Ishikawa (cell line): Measurements from ENCODE around the gene COPRS.
A peak's percentile ranks its signal among the peaks of the same experiment; 100 is the strongest.

Experiments
- CEBPB ChIP-seq: IDR thresholded peaks from 2 replicates; pipeline ENCODE4 v1.6.1; 2012
- CREB1 ChIP-seq: IDR thresholded peaks from 2 replicates; pipeline ENCODE4 v1.6.1; 2012; ENCODE audit warnings: low read depth
- EGR1 ChIP-seq: IDR thresholded peaks from 2 replicates; pipeline ENCODE4 v1.6.1; 2012
- EP300 ChIP-seq: IDR thresholded peaks from 2 replicates; pipeline ENCODE4 v1.6.1; 2012; ENCODE audit warnings: borderline replicate concordance
- FOXM1 ChIP-seq: IDR thresholded peaks from 2 replicates; pipeline ENCODE4 v1.6.1; 2012; ENCODE audit warnings: low read depth, borderline replicate concordance
- NFIC ChIP-seq: IDR thresholded peaks from 2 replicates; pipeline ENCODE4 v1.6.1; 2012
- RAD21 ChIP-seq: IDR thresholded peaks from 2 replicates; pipeline ENCODE4 v1.6.1; 2012; ENCODE audit warnings: low read depth
- TAF1 ChIP-seq: IDR thresholded peaks from 2 replicates; pipeline ENCODE4 v1.6.1; 2012; ENCODE audit warnings: low read depth, mild to moderate bottlenecking
- TCF12 ChIP-seq: IDR thresholded peaks from 2 replicates; pipeline ENCODE4 v1.6.1; 2012; ENCODE audit warnings: low read depth
- TEAD4 ChIP-seq: IDR thresholded peaks from 2 replicates; pipeline ENCODE4 v1.6.1; 2012
- YY1 ChIP-seq: IDR thresholded peaks from 2 replicates; pipeline ENCODE4 v1.6.1; 2012; ENCODE audit warnings: low read depth
- ZBTB7A ChIP-seq: IDR thresholded peaks from 2 replicates; pipeline ENCODE4 v1.6.1; 2012; ENCODE audit warnings: low read depth
- TF ChIP-seq, protein P1 (sequence below): IDR thresholded peaks from 2 replicates; pipeline ENCODE4 v1.6.1; 2012
- TF ChIP-seq, protein P2 (sequence below): IDR thresholded peaks from 2 replicates; pipeline ENCODE4 v1.6.1; 2012
- TF ChIP-seq, protein P3 (sequence below): IDR thresholded peaks from 2 replicates; pipeline ENCODE4 v1.6.1; 2012; ENCODE audit warnings: low read depth, mild to moderate bottlenecking

Gene COPRS

DNA sequence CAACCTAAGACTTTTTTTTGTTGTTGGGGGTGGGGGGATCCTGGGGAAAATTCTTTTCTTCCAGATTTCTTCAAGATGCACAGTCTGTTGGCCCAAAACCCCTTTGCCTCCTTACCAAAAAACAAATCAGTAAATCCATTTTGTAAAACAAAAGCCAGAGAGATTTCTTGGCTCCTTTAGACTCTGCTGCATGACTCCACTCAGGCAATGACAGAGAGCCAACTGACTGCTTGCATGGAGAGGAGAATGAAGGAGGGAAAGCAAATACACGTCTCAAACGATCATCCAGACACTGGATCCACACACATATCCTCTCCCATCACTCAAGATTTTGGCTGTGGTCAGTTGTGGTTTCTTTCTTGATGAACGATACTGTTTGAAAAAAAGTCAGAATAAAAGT, 13.8 kb downstream of the COPRS start:
- TF ChIP-seq TCF12 (no peak), EGR1 (no peak), RAD21 (no peak), TAF1 (no peak), EP300 (no peak), FOXM1 (no peak), ZBTB7A (no peak), TEAD4 (no peak), YY1 (no peak), CEBPB (no peak), CREB1 (no peak), NFIC (no peak)
- TF ChIP-seq, protein P1, sequence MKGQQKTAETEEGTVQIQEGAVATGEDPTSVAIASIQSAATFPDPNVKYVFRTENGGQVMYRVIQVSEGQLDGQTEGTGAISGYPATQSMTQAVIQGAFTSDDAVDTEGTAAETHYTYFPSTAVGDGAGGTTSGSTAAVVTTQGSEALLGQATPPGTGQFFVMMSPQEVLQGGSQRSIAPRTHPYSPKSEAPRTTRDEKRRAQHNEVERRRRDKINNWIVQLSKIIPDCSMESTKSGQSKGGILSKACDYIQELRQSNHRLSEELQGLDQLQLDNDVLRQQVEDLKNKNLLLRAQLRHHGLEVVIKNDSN: no peak
- TF ChIP-seq, protein P2, sequence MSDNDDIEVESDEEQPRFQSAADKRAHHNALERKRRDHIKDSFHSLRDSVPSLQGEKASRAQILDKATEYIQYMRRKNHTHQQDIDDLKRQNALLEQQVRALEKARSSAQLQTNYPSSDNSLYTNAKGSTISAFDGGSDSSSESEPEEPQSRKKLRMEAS: no peak

DNA sequence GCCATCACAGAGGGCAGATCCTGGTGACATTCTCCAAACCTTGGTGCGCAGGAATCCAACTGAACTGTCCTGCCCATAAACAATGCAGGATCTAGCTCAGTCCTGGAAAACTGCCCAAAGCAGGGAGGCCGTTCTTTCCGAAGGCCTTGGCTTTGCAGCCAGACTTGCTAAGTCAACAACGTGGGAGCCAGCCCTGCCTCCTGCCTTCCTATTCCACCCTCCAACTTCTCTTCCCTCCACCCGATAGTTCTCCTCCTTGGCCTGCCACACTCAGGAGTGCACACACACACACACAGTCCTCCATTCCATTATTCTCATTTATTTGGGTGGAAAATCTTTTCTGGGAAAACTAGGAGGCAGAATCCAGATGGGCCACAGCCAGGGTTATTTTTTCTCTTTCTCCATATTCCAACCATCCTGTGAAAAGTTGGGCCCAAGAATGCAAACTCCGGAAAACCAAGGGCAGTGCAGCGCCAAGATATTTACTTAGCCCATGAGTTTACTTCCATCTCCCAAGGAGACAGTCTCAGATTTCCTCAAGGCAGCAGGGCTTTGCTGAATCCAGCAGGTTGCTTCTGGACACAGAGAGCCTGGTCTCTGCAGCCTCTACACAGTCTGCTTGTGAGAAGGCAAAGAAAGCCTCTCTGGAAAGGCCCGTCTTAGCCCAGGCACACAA, 15.8 kb downstream of the COPRS start:
- TF ChIP-seq TEAD4: no peak
- no peak for TF ChIP-seq YY1
- TF ChIP-seq, protein P2: no peak
- TF ChIP-seq, protein P3, sequence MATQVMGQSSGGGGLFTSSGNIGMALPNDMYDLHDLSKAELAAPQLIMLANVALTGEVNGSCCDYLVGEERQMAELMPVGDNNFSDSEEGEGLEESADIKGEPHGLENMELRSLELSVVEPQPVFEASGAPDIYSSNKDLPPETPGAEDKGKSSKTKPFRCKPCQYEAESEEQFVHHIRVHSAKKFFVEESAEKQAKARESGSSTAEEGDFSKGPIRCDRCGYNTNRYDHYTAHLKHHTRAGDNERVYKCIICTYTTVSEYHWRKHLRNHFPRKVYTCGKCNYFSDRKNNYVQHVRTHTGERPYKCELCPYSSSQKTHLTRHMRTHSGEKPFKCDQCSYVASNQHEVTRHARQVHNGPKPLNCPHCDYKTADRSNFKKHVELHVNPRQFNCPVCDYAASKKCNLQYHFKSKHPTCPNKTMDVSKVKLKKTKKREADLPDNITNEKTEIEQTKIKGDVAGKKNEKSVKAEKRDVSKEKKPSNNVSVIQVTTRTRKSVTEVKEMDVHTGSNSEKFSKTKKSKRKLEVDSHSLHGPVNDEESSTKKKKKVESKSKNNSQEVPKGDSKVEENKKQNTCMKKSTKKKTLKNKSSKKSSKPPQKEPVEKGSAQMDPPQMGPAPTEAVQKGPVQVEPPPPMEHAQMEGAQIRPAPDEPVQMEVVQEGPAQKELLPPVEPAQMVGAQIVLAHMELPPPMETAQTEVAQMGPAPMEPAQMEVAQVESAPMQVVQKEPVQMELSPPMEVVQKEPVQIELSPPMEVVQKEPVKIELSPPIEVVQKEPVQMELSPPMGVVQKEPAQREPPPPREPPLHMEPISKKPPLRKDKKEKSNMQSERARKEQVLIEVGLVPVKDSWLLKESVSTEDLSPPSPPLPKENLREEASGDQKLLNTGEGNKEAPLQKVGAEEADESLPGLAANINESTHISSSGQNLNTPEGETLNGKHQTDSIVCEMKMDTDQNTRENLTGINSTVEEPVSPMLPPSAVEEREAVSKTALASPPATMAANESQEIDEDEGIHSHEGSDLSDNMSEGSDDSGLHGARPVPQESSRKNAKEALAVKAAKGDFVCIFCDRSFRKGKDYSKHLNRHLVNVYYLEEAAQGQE: no peak
- TF ChIP-seq CREB1: no peak
- TF ChIP-seq CEBPB: no peak
- no peak for TF ChIP-seq ZBTB7A
- TF ChIP-seq TCF12: no peak
- no peak for TF ChIP-seq EP300
- no peak for TF ChIP-seq FOXM1
- no peak for TF ChIP-seq RAD21
- no peak for TF ChIP-seq NFIC
- TF ChIP-seq EGR1: no peak
- no peak for TF ChIP-seq TAF1
- TF ChIP-seq, protein P1: no peak

DNA sequence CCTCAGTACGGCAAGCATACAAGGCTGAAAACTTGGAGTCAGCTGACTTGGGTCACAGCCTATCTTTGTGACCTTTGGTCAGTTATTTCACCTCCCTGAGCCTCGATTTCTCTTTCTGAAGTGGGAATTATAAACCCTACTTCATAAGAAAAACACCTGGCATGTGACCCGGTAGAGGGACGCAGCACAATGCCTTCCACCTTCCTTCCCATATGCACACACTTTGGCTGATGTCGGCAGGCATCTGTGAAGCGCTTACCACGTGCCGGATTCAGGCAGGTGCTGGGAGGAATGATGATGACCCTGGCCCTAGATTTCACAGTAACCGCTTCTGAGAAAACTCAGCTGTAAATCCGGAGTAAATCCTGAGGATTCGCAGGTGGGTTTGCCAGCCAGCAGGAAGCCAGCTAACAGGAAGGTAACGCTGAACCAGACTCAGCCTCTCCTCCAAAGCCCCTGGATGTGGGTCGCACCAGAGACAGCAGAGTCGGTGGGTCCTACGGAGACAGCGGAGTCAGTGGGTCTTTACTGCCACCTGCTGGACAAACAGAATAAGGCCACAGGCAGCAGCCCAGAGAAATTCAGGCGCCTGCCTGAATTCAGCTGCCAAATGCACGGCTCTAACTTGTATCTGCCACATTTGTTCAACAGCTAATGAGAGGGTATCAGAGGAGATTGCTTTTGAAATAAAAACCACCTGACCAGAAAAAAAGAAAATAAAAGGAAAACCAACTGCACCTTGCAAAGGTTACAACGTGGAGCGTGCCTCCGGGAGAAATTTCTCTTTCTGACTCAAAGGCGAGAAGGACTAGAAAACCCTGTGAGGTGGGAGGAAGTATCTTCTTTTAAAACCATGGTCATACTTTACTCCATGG, 16.6 kb downstream of the COPRS start:
- TF ChIP-seq, protein P1: no peak
- TF ChIP-seq CEBPB (no peak), CREB1 (no peak), YY1 (no peak), EGR1 (no peak), NFIC (no peak), RAD21 (peak; percentile 98), ZBTB7A (no peak), EP300 (no peak)
- TF ChIP-seq, protein P2: peak; percentile 44; the same call in 1 of the 2 replicates

DNA sequence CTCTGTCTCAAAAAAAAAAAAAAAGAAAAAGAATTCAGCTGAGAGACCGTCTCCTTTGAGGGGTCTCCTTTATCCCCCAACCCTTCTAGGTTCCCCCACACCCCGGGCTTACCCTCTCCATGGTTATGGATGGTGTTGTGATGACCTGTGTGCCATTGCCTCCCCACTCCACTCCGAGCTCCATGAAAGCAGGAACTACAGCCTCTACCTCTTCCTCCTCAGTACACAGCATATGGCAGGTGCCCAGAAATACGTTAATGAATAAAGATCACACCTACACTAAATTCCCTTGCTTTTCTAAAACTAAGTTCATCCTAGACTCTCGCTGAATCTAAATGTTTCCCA, 17.2 kb downstream of the COPRS start:
- TF ChIP-seq, protein P2: no peak
- no peak for TF ChIP-seq YY1
- no peak for TF ChIP-seq TAF1
- TF ChIP-seq ZBTB7A: no peak
- TF ChIP-seq TCF12: no peak
- TF ChIP-seq, protein P1: no peak
- TF ChIP-seq EP300: no peak
- TF ChIP-seq, protein P3: no peak
- TF ChIP-seq CEBPB: no peak
- no peak for TF ChIP-seq RAD21
